PC-3 (cell line): Measurements from ENCODE around the gene CARD6.

Experiments used
- EZH2 ChIP-seq: fragments of 300-600 bp; sonication (generic); IDR thresholded peaks from one replicate; pipeline ENCODE4 v1.6.1; 2017; ENCODE audit warnings: antibody characterized with exemption, mild to moderate bottlenecking, low read length; ENCODE audit not compliant: unreplicated experiment
- EZH2phosphoT487 ChIP-seq: fragments of 300-600 bp; sonication (generic); IDR thresholded peaks from 2 replicates; pipeline ENCODE4 v1.6.1; 2018; ENCODE audit warnings: mild to moderate bottlenecking, antibody characterized with exemption, low read length, borderline replicate concordance
- TF ChIP-seq, protein P1 (sequence below): fragments of 300-600 bp; sonication (generic); conservative IDR thresholded peaks from 2 replicates; pipeline ENCODE4 v1.5.1; 2017; ENCODE audit warnings: antibody characterized with exemption, low read depth, mild to moderate bottlenecking, low read length

DNA sequence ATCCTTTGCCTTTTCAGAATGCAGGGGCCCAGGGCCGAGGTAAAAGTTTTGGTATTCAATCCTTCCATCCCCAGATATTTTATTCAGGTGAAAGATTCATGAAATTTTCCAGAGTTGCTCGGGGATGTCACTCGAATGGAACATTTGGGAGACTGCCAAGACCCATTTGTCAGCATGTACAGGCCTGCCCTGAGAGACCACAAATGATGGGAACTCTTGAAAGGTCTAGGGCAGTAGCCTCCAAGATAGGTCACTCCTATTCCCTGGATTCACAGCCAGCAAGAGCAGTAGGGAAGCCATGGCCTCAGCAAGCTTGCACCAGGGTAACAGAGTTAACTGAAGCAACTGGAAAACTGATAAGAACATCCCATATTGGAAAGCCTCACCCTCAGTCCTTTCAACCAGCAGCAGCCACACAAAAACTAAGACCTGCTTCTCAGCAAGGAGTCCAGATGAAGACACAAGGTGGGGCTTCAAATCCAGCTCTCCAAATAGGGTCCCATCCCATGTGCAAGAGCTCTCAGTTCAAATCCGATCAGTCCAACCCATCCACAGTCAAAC is 12.5 kb downstream of the CARD6 start:
- TF ChIP-seq, protein P1, sequence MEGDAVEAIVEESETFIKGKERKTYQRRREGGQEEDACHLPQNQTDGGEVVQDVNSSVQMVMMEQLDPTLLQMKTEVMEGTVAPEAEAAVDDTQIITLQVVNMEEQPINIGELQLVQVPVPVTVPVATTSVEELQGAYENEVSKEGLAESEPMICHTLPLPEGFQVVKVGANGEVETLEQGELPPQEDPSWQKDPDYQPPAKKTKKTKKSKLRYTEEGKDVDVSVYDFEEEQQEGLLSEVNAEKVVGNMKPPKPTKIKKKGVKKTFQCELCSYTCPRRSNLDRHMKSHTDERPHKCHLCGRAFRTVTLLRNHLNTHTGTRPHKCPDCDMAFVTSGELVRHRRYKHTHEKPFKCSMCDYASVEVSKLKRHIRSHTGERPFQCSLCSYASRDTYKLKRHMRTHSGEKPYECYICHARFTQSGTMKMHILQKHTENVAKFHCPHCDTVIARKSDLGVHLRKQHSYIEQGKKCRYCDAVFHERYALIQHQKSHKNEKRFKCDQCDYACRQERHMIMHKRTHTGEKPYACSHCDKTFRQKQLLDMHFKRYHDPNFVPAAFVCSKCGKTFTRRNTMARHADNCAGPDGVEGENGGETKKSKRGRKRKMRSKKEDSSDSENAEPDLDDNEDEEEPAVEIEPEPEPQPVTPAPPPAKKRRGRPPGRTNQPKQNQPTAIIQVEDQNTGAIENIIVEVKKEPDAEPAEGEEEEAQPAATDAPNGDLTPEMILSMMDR = no peak
- TF ChIP-seq EZH2 (no peak), EZH2phosphoT487 (no peak)
